H1 (cell line): Measurements from ENCODE around the gene MYO5A. TPM values are rescaled to one million over a fixed set of nuclear protein-coding genes. Genes with fewer than 3 reads are reported as not detected.

Source experiments
- CTCF ChIA-PET: fragments of 300-600 bp; sonication (Branson Sonifier 250); formaldehyde crosslinking; loops from one replicate; lab custom pipeline; 2021; ENCODE audit not compliant: partially characterized antibody; lab: Charles Lee
- POLR2A ChIA-PET: fragments of 300-600 bp; sonication (Branson Sonifier 250); formaldehyde crosslinking; loops from one replicate; lab custom pipeline; 2021; ENCODE audit warnings: inconsistent platforms; ENCODE audit not compliant: partially characterized antibody; lab: Charles Lee
- DNase-seq, 2 experiments: peaks; one replicate each; pipeline versions ENCODE4 v3.0.0 to v3.0.0-alpha.2; 2010 to 2022; ENCODE audit warnings: low spot score in 2 of 2, low read depth in 1 of 2, mixed read lengths in 1 of 2
- FAIRE-seq: peaks from 2 replicates; lab custom pipeline; 2011; peaks lifted over from hg19 to GRCh38; lab: Jason Lieb, UNC
- H2AFZ ChIP-seq: 2 replicates; pipeline ENCODE4 v1.8.1; 2012; ENCODE audit warnings: low read length, inconsistent platforms
- H2AK5ac ChIP-seq: 2 replicates; pipeline ENCODE4 v1.6.1; 2013; ENCODE audit warnings: low read depth, low read length
- H2BK120ac ChIP-seq: replicated peaks from 2 replicates; pipeline ENCODE3; 2013; ENCODE audit warnings: low read depth, low read length, inconsistent platforms
- H2BK12ac ChIP-seq: 2 replicates; pipeline ENCODE4 v1.6.1; 2013; ENCODE audit warnings: low read depth, low read length
- H2BK15ac ChIP-seq: 2 replicates; pipeline ENCODE4 v1.6.1; 2013; ENCODE audit warnings: low read length
- H2BK20ac ChIP-seq: 2 replicates; pipeline ENCODE4 v1.6.1; 2013; ENCODE audit warnings: low read length
- H2BK5ac ChIP-seq: 2 replicates; pipeline ENCODE4 v1.6.1; 2013; ENCODE audit warnings: low read depth, low read length
- H3K14ac ChIP-seq: 2 replicates; pipeline ENCODE4 v1.6.1; 2013; ENCODE audit warnings: inconsistent platforms; ENCODE audit not compliant: insufficient read length
- H3K18ac ChIP-seq: 2 replicates; pipeline ENCODE4 v1.6.1; 2013; ENCODE audit warnings: low read length; ENCODE audit errors: extremely low read depth
- H3K23ac ChIP-seq: 2 replicates; pipeline ENCODE4 v1.6.1; 2013; ENCODE audit warnings: inconsistent platforms; ENCODE audit not compliant: insufficient read length
- H3K23me2 ChIP-seq: 2 replicates; pipeline ENCODE4 v1.6.1; 2013; ENCODE audit warnings: low read depth, low read length
- H3K27ac ChIP-seq: 2 replicates; pipeline ENCODE4 v1.6.1; 2011; ENCODE audit warnings: low read depth, low read length, inconsistent platforms
- H3K27me3 ChIP-seq, 4 experiments: replicated peaks in 1 of 4; 1 replicate in 1 of 4; 2 replicates in 3 of 4; pipeline versions ENCODE4 v1.6.1 to v1.8.1; 2011 to 2013; ENCODE audit warnings: low read length in 3 of 4, mild to moderate bottlenecking in 3 of 4, inconsistent platforms in 2 of 4, mixed read lengths in 2 of 4, moderate library complexity in 1 of 4; ENCODE audit not compliant: control insufficient read depth in 3 of 4, insufficient read depth in 3 of 4; ENCODE audit errors: extremely low read depth in 1 of 4
- H3K36me3 ChIP-seq, 4 experiments: 2 replicates each; pipeline versions ENCODE4 v1.6.1 to v1.8.1; 2011 to 2013; ENCODE audit warnings: mild to moderate bottlenecking in 4 of 4, low read length in 3 of 4, moderate library complexity in 2 of 4, control low read depth in 1 of 4, inconsistent platforms in 1 of 4; ENCODE audit not compliant: insufficient read depth in 4 of 4, control insufficient read depth in 2 of 4
- H3K4ac ChIP-seq: replicated peaks from 2 replicates; pipeline ENCODE3; 2013; ENCODE audit warnings: low read length, low read depth, mixed read lengths, inconsistent platforms; ENCODE audit not compliant: insufficient read length
- H3K4me1 ChIP-seq, 4 experiments: replicated peaks in 1 of 4; 1 replicate in 1 of 4; 2 replicates in 3 of 4; pipeline versions ENCODE4 v1.6.1 to v1.8.1; 2011 to 2013; ENCODE audit warnings: low read length in 3 of 4, inconsistent platforms in 2 of 4, mixed read lengths in 1 of 4; ENCODE audit not compliant: insufficient read depth in 4 of 4, control insufficient read depth in 3 of 4
- H3K4me2 ChIP-seq, 2 experiments: 2 replicates each; pipeline versions ENCODE4 v1.6.1 to v1.8.1; 2011 to 2013; ENCODE audit warnings: low read depth in 2 of 2, low read length in 2 of 2, control low read depth in 1 of 2, inconsistent platforms in 1 of 2, mild to moderate bottlenecking in 1 of 2; ENCODE audit not compliant: insufficient read depth in 1 of 2
- H3K4me3 ChIP-seq, 4 experiments: fragments of 200-600, 300-600 bp in 1 of 4; sonication (generic), shearing (Covaris generic), sonication (Bioruptor Twin) in 1 of 4; 2 replicates each; pipeline versions ENCODE4 v1.5.1 to v1.8.1; 2011 to 2016; ENCODE audit warnings: low read length in 4 of 4, low read depth in 3 of 4, control low read depth in 2 of 4, inconsistent platforms in 2 of 4, mild to moderate bottlenecking in 2 of 4, mixed read lengths in 1 of 4, moderate library complexity in 1 of 4; ENCODE audit not compliant: insufficient read depth in 2 of 4; ENCODE audit errors: extremely low read depth in 1 of 4
- H3K56ac ChIP-seq: replicated peaks from 2 replicates; pipeline ENCODE3; 2013; ENCODE audit warnings: low read depth, mild to moderate bottlenecking, mixed read lengths, low read length, inconsistent platforms; ENCODE audit not compliant: insufficient read length
- H3K79me1 ChIP-seq: 2 replicates; pipeline ENCODE4 v1.6.1; 2013; ENCODE audit warnings: low read depth, low read length, control low read depth
- H3K79me2 ChIP-seq, 2 experiments: 2 replicates each; pipeline versions ENCODE4 v1.6.1 to v1.8.1; 2012 to 2013; ENCODE audit warnings: low read length in 2 of 2, mild to moderate bottlenecking in 2 of 2, inconsistent platforms in 1 of 2; ENCODE audit not compliant: insufficient read depth in 2 of 2, control insufficient read depth in 1 of 2
- H3K9ac ChIP-seq, 4 experiments: replicated peaks in 1 of 4; 1 replicate in 1 of 4; 2 replicates in 3 of 4; pipeline versions ENCODE4 v1.6.1 to v1.8.1; 2011 to 2013; ENCODE audit warnings: low read depth in 3 of 4, low read length in 3 of 4, control low read depth in 2 of 4, mild to moderate bottlenecking in 2 of 4, moderate library complexity in 2 of 4, inconsistent platforms in 1 of 4; ENCODE audit errors: extremely low read depth in 1 of 4
- H3K9me3 ChIP-seq, 2 experiments: 2 replicates each; pipeline versions ENCODE4 v1.6.1 to v1.8.1; 2012 to 2013; ENCODE audit warnings: mild to moderate bottlenecking in 2 of 2, moderate library complexity in 2 of 2, control low read depth in 1 of 2, inconsistent platforms in 1 of 2, low read depth in 1 of 2, low read length in 1 of 2, mixed read lengths in 1 of 2; ENCODE audit not compliant: insufficient read depth in 2 of 2
- H4K20me1 ChIP-seq, 2 experiments: replicated peaks in 1 of 2; 2 replicates each; pipeline versions ENCODE3 to v1.8.1; 2011 to 2013; ENCODE audit warnings: inconsistent platforms in 2 of 2, low read length in 2 of 2, mild to moderate bottlenecking in 1 of 2; ENCODE audit not compliant: insufficient read depth in 2 of 2, control insufficient read depth in 1 of 2
- H4K5ac ChIP-seq: 2 replicates; pipeline ENCODE4 v1.6.1; 2013; ENCODE audit warnings: low read length, low read depth, mixed read lengths, inconsistent platforms; ENCODE audit not compliant: insufficient read length
- H4K8ac ChIP-seq: 2 replicates; pipeline ENCODE4 v1.8.0; 2013; ENCODE audit warnings: mild to moderate bottlenecking, moderate library complexity, low read length, inconsistent platforms; ENCODE audit not compliant: insufficient read depth; ENCODE audit errors: extremely low read depth
- H4K91ac ChIP-seq: replicated peaks from 2 replicates; pipeline ENCODE3; 2013; ENCODE audit warnings: low read length, mixed read lengths, inconsistent platforms; ENCODE audit not compliant: insufficient read length
- BACH1 ChIP-seq: IDR thresholded peaks from 2 replicates; pipeline ENCODE4 v1.6.1; 2012; ENCODE audit warnings: low read length, improper control_type of control experiment
- CEBPB ChIP-seq: IDR thresholded peaks from 2 replicates; pipeline ENCODE4 v1.6.1; 2012; ENCODE audit warnings: low read depth, low read length
- SIX5 ChIP-seq: IDR thresholded peaks from 2 replicates; pipeline ENCODE4 v1.6.1; 2011; ENCODE audit warnings: mild to moderate bottlenecking, low read depth, low read length
- TBP ChIP-seq: IDR thresholded peaks from 2 replicates; pipeline ENCODE4 v1.6.1; 2011; ENCODE audit warnings: low read depth, low read length, improper control_type of control experiment
- ZNF274 ChIP-seq: IDR thresholded peaks from 2 replicates; pipeline ENCODE4 v1.7.0; 2012; ENCODE audit warnings: low read length, borderline replicate concordance; ENCODE audit errors: extremely low read depth
- WGBS, 2 experiments: shearing (Covaris generic) in 1 of 2; methylation state at CpG; one replicate each; pipeline versions ENCODE4 v1.1.6 to v1.1.7; 2013 to 2015; ENCODE audit warnings: low lambda C conversion rate in 2 of 2, mixed read lengths in 2 of 2, inconsistent platforms in 1 of 2, low coverage in 1 of 2, missing lambda C conversion rate in 1 of 2; ENCODE audit not compliant: insufficient replicate concordance in 2 of 2, insufficient coverage in 1 of 2, insufficient read length in 1 of 2; ENCODE audit errors: extremely low coverage in 1 of 2, missing lambda C conversion rate in 1 of 2; 5-methylcytosine and 5-hydroxymethylcytosine counted together
- polyA plus RNA-seq, 7 experiments: library from polyadenylated mRNA; depleted of rRNA in 3 of 7; stranded (reverse) in 5 of 7; unstranded in 2 of 7; fragments of >200 nt in 5 of 7; fragments of 200-250 nt in 2 of 7; gene quantifications; 1 replicate in 5 of 7; 2 replicates in 1 of 7; 4 replicates in 1 of 7; pipeline versions ENCODE4 v1.2.1 to v1.2.3, GENCODE V29; 2011 to 2013; ENCODE audit warnings: missing spikeins in 2 of 7, mixed read lengths in 2 of 7
- total RNA-seq: library from RNA; stranded (reverse); fragmentation: NEBNext Ultra II Directional; extraction: Animal tissue kit (Norgen Biotek cat#: 25700); gene quantifications from 2 replicates; pipeline ENCODE4 v1.2.1, GENCODE V29; 2021

Gene MYO5A
- total and polyA plus RNA-seq, 2 of the 8 experiments (the other 6 are each of a cell fraction or from before 2014, with no cell fraction given): 11.4 to 24.7 TPM

- no peak overlapping the region for H3K14ac ChIP-seq
- H2AK5ac ChIP-seq: no peak overlapping the region
- no peak overlapping the region for H3K9ac ChIP-seq
- no peak overlapping the region for H2BK12ac ChIP-seq
- H3K56ac ChIP-seq: no peak overlapping the region
- H4K8ac ChIP-seq: no peak overlapping the region
- no peak overlapping the region for H3K4me3 ChIP-seq
- no peak overlapping the region for H2BK15ac ChIP-seq
- H3K79me1 ChIP-seq: no peaks in the 10 kb centered on the region
- H3K9me3 ChIP-seq: no peaks in the 10 kb centered on the region
- H2AFZ ChIP-seq: no peak overlapping the region
- H3K4me2 ChIP-seq: no peak overlapping the region
- no peaks in the 10 kb centered on the region for H3K27me3 ChIP-seq
- no peak overlapping the region for H2BK120ac ChIP-seq
- DNase-seq (no peak), FAIRE-seq (no peak)
- peaks cover 0 to 8% (median 3%) of the 10 kb centered on the region in 4 experiments; a peak in 4 of 8 replicates for H3K36me3 ChIP-seq
- CTCF ChIA-PET: interaction anchor here (0.9 to 1.3 kb wide), 3 partner anchors 19 to 92 kb away, joined by 3 read pairs; no protein-coding TSS in a partner anchor
- H3K18ac ChIP-seq: no peak overlapping the region
- 84% methylated on average over 2 of the region's 2 CpGs; no CpG with 5 or more reads in 1 of the 2 experiments for WGBS, 2 experiments
- H2BK5ac ChIP-seq: no peak overlapping the region
- H3K4me1 ChIP-seq: peaks cover 0 to 3% (median 0%) of the 10 kb centered on the region in 4 experiments; a peak in 1 of 7 replicates
- TF ChIP-seq BACH1 (no peak), SIX5 (no peak), ZNF274 (no peak), CEBPB (no peak), TBP (no peak)
- TF ChIP-seq, all 59 proteins: peak for 0
- Histone ChIP-seq H2BK20ac (no peak overlapping the region), H4K91ac (no peak overlapping the region), H4K20me1 (no peaks in the 10 kb centered on the region), H3K4ac (no peak overlapping the region), H3K27ac (no peak overlapping the region), H3K23ac (no peak overlapping the region), H3K79me2 (no peaks in the 10 kb centered on the region), H3K23me2 (no peaks in the 10 kb centered on the region), H4K5ac (no peak overlapping the region)
- POLR2A ChIA-PET: interaction anchor here (0.9 to 1.3 kb wide), 2 partner anchors 36 to 416 kb away, joined by 3 read pairs; no protein-coding TSS in a partner anchor
These were observed 200.0 kb downstream of the MYO5A start for GRCh38 chr15:52328680-52329079.
